ENCODE results near the gene PCBP4.

PCBP4 gene

GRCh38 chr3:51968883-51969678 lies 1.8 kb upstream of the PCBP4 start:
- Mint-ChIP-seq H3K4me3 (no peak overlapping the region), H3K36me3 (no peaks in the 10 kb centered on the region), H3K4me1 (peaks cover 54% of the 10 kb centered on the region), H3K27ac (no peak overlapping the region), H3K9me3 (no peaks in the 10 kb centered on the region), H3K27me3 (no peaks in the 10 kb centered on the region)
- no peak for ATAC-seq

- Mint-ChIP-seq H3K4me3 (peak overlapping the region; percentile 95), H3K36me3 (no peaks in the 10 kb centered on the region), H3K4me1 (peaks cover 50% of the 10 kb centered on the region), H3K9me3 (no peaks in the 10 kb centered on the region), H3K27me3 (no peaks in the 10 kb centered on the region), H3K27ac (peak overlapping the region; percentile 88)
- ATAC-seq, result no peak
These were observed 1.0 kb upstream of the PCBP4 start for GRCh38 chr3:51968170-51968775.

- Mint-ChIP-seq H3K36me3 (no peaks in the 10 kb centered on the region), H3K27ac (peak overlapping the region; percentile 10), H3K27me3 (no peaks in the 10 kb centered on the region), H3K4me1 (peaks cover 50% of the 10 kb centered on the region), H3K4me3 (peak overlapping the region; percentile 84), H3K9me3 (no peaks in the 10 kb centered on the region)
- ATAC-seq, result peak; percentile 62
These were observed 301 bp downstream of the PCBP4 start for GRCh38 chr3:51966922-51967383.

GRCh38 chr3:51966486-51966885 lies 768 bp downstream of the PCBP4 start:
- H3K4me1 Mint-ChIP-seq, result peaks cover 49% of the 10 kb centered on the region
- no peak for ATAC-seq
- no peaks in the 10 kb centered on the region for H3K9me3 Mint-ChIP-seq

GRCh38 chr3:51966016-51966415 lies 1.2 kb downstream of the PCBP4 start:
- H3K4me1 Mint-ChIP-seq, result peaks cover 44% of the 10 kb centered on the region
- peak overlapping the region; percentile 84 for H3K4me3 Mint-ChIP-seq
- ATAC-seq, result no peak
- peak overlapping the region; percentile 10 for H3K27ac Mint-ChIP-seq
- H3K27me3 Mint-ChIP-seq, result no peaks in the 10 kb centered on the region
- no peaks in the 10 kb centered on the region for H3K36me3 Mint-ChIP-seq
- no peaks in the 10 kb centered on the region for H3K9me3 Mint-ChIP-seq

More at GRCh38 chr3:51966486-51966885, 768 bp downstream of the PCBP4 start:
- Mint-ChIP-seq H3K27me3 (no peaks in the 10 kb centered on the region), H3K27ac (peak overlapping the region; percentile 10), H3K4me3 (peak overlapping the region; percentile 84), H3K36me3 (no peaks in the 10 kb centered on the region)

- Mint-ChIP-seq H3K27ac (no peak overlapping the region), H3K27me3 (no peaks in the 10 kb centered on the region), H3K36me3 (no peaks in the 10 kb centered on the region), H3K9me3 (no peaks in the 10 kb centered on the region), H3K4me1 (peaks cover 38% of the 10 kb centered on the region), H3K4me3 (no peak overlapping the region)
- ATAC-seq, result no peak
These were observed 2.7 kb downstream of the PCBP4 start for GRCh38 chr3:51964521-51964920.

GRCh38 chr3:51963951-51964451 lies 3.3 kb downstream of the PCBP4 start:
- Mint-ChIP-seq H3K9me3 (no peaks in the 10 kb centered on the region), H3K27me3 (no peaks in the 10 kb centered on the region), H3K36me3 (no peaks in the 10 kb centered on the region), H3K27ac (no peak overlapping the region), H3K4me3 (no peak overlapping the region), H3K4me1 (peaks cover 34% of the 10 kb centered on the region)
- ATAC-seq, result no peak

- Mint-ChIP-seq H3K9me3 (no peaks in the 10 kb centered on the region), H3K36me3 (peaks cover 6% of the 10 kb centered on the region), H3K27ac (no peak overlapping the region), H3K27me3 (no peaks in the 10 kb centered on the region), H3K4me3 (no peak overlapping the region), H3K4me1 (peaks cover 24% of the 10 kb centered on the region)
- ATAC-seq, result no peak
These were observed 4.3 kb downstream of the PCBP4 start for GRCh38 chr3:51962854-51963530.

- no peak overlapping the region for H3K27ac Mint-ChIP-seq
- peaks cover 7% of the 10 kb centered on the region for H3K36me3 Mint-ChIP-seq
- no peaks in the 10 kb centered on the region for H3K27me3 Mint-ChIP-seq
- no peaks in the 10 kb centered on the region for H3K9me3 Mint-ChIP-seq
- no peak overlapping the region for H3K4me3 Mint-ChIP-seq
- peaks cover 18% of the 10 kb centered on the region for H3K4me1 Mint-ChIP-seq
- no peak for ATAC-seq
These were observed 5.4 kb downstream of the PCBP4 start for GRCh38 chr3:51961602-51962569.

GRCh38 chr3:51961011-51961410 lies 6.2 kb downstream of the PCBP4 start:
- no peaks in the 10 kb centered on the region for H3K27me3 Mint-ChIP-seq
- H3K9me3 Mint-ChIP-seq, result no peaks in the 10 kb centered on the region
- no peak overlapping the region for H3K27ac Mint-ChIP-seq
- ATAC-seq, result no peak
- H3K4me3 Mint-ChIP-seq, result no peak overlapping the region
- peaks cover 7% of the 10 kb centered on the region for H3K36me3 Mint-ChIP-seq
- H3K4me1 Mint-ChIP-seq, result peaks cover 9% of the 10 kb centered on the region

GRCh38 chr3:51960386-51960785 lies 6.9 kb downstream of the PCBP4 start:
- no peaks in the 10 kb centered on the region for H3K9me3 Mint-ChIP-seq
- peaks cover 3% of the 10 kb centered on the region for H3K27me3 Mint-ChIP-seq
- H3K4me1 Mint-ChIP-seq, result peaks cover 3% of the 10 kb centered on the region
- no peak for ATAC-seq
- H3K27ac Mint-ChIP-seq, result no peak overlapping the region
- no peak overlapping the region for H3K4me3 Mint-ChIP-seq
- peaks cover 7% of the 10 kb centered on the region for H3K36me3 Mint-ChIP-seq

- no peaks in the 10 kb centered on the region for H3K4me1 Mint-ChIP-seq
- ATAC-seq, result no peak
- peaks cover 10% of the 10 kb centered on the region for H3K27me3 Mint-ChIP-seq
- peaks cover 7% of the 10 kb centered on the region for H3K36me3 Mint-ChIP-seq
- no peak overlapping the region for H3K27ac Mint-ChIP-seq
- no peak overlapping the region for H3K4me3 Mint-ChIP-seq
- H3K9me3 Mint-ChIP-seq, result no peaks in the 10 kb centered on the region
These were observed 7.6 kb downstream of the PCBP4 start for GRCh38 chr3:51959651-51960050.

- H3K27ac Mint-ChIP-seq, result no peak overlapping the region
- H3K4me1 Mint-ChIP-seq, result no peaks in the 10 kb centered on the region
- H3K27me3 Mint-ChIP-seq, result peaks cover 18% of the 10 kb centered on the region
- H3K4me3 Mint-ChIP-seq, result no peak overlapping the region
- ATAC-seq, result no peak
- H3K36me3 Mint-ChIP-seq, result peaks cover 7% of the 10 kb centered on the region
- H3K9me3 Mint-ChIP-seq, result no peaks in the 10 kb centered on the region
These were observed 8.4 kb downstream of the PCBP4 start for GRCh38 chr3:51958603-51959521.
